ENCODE data around the gene LZIC. TPM values are rescaled to one million over a fixed set of nuclear protein-coding genes. Genes with fewer than 3 reads are reported as not detected.
A peak's percentile ranks its signal among the peaks of the same experiment; 100 is the strongest.

LZIC gene
- total and polyA plus RNA-seq, 9 of the 15 experiments (the other 6 are each of a cell fraction or from before 2014, with no cell fraction given): 32.9 to 109 (median 61.7) TPM

- TF ChIP-seq ZBTB33 (CRISPR knock-in tag; IDR thresholded peaks at IDR 0.05) (no peak), ZBTB40 (IDR thresholded peaks at IDR 0.05) (peak; percentile 66), ZBTB40 (CRISPR knock-in tag; IDR thresholded peaks at IDR 0.05) (no peak), ATF6 (CRISPR knock-in tag; IDR thresholded peaks at IDR 0.05) (no peak), ZBTB34 (CRISPR knock-in tag; IDR thresholded peaks at IDR 0.05) (no peak), ZNF280B (CRISPR knock-in tag; IDR thresholded peaks at IDR 0.05) (no peak), EGR1 (conservative IDR thresholded peaks at IDR 0.05) (peak; percentile 24; the same call in 1 of the 2 replicates), TRIM28 (IDR thresholded peaks at IDR 0.05) (no peak)
Observed at GRCh38 chr1:9909234-9910046, 33.8 kb downstream of the LZIC start (continued).

Measured in K562 (cell line).